CD4-positive, alpha-beta T cell (primary cell): ENCODE data around the gene GPX3. TPM values are rescaled to one million over a fixed set of nuclear protein-coding genes. Genes with fewer than 3 reads are reported as not detected.

Source experiments
- ATAC-seq: fragments of 200-7000 bp; cut with Tn5 transposase; one replicate; pipeline ENCODE4 v1.10.0; 2022; ENCODE audit warnings: mild to moderate bottlenecking; ENCODE audit not compliant: poor library complexity
- CTCF ChIA-PET: fragments of 350-600 bp; sonication (Branson Sonifier 250); formaldehyde crosslinking; loops from one replicate; lab custom pipeline; 2021; ENCODE audit warnings: antibody characterized with exemption, inconsistent platforms; lab: Charles Lee
- POLR2A ChIA-PET: fragments of 350-600 bp; sonication (Branson Sonifier 250); formaldehyde crosslinking; loops from one replicate; lab custom pipeline; 2021; ENCODE audit warnings: antibody characterized with exemption, inconsistent platforms; lab: Charles Lee
- DNase-seq, 14 experiments: peaks; one replicate each; pipeline ENCODE4 v3.0.0-alpha.2; 2013 to 2020; ENCODE audit warnings: mixed read lengths in 2 of 14
- H3K27ac ChIP-seq, 2 donors: one replicate each; pipeline versions ENCODE4 v1.5.1 to v1.7.0; 2013; ENCODE audit warnings: low read length in 2 of 2, low read depth in 1 of 2, mild to moderate bottlenecking in 1 of 2
- H3K27me3 ChIP-seq, 2 experiments: 1 replicate in 1 of 2; 2 replicates in 1 of 2; pipeline versions ENCODE4 v1.6.1 to v1.7.0; 2013; ENCODE audit warnings: low read length in 2 of 2, control low read depth in 1 of 2, mild to moderate bottlenecking in 1 of 2, moderate library complexity in 1 of 2; ENCODE audit not compliant: insufficient read depth in 2 of 2, control insufficient read depth in 1 of 2
- H3K36me3 ChIP-seq: one replicate; pipeline ENCODE4 v1.6.1; 2013; ENCODE audit warnings: low read length, control low read depth; ENCODE audit not compliant: insufficient read depth
- H3K4me1 ChIP-seq: one replicate; pipeline ENCODE4 v1.6.1; 2013; ENCODE audit warnings: low read length, control low read depth; ENCODE audit not compliant: insufficient read depth
- H3K4me3 ChIP-seq: one replicate; pipeline ENCODE4 v1.5.1; 2013; ENCODE audit warnings: mild to moderate bottlenecking, low read length, moderate library complexity
- H3K9me3 ChIP-seq, 2 experiments: 1 replicate in 1 of 2; 2 replicates in 1 of 2; pipeline versions ENCODE4 v1.6.1 to v1.7.0; 2013; ENCODE audit warnings: low read length in 2 of 2, mild to moderate bottlenecking in 2 of 2, control low read depth in 1 of 2, moderate library complexity in 1 of 2; ENCODE audit not compliant: control insufficient read depth in 1 of 2, insufficient read depth in 1 of 2
- H3K27ac Mint-ChIP-seq: one replicate; pipeline ENCODE4 v1.8.0; 2020; ENCODE audit warnings: mixed read lengths
- H3K27me3 Mint-ChIP-seq: one replicate; pipeline ENCODE4 v1.8.0; 2021; ENCODE audit warnings: mixed read lengths
- H3K36me3 Mint-ChIP-seq: one replicate; pipeline ENCODE4 v1.8.0; 2021; ENCODE audit warnings: low read depth, mixed read lengths
- H3K4me1 Mint-ChIP-seq: one replicate; pipeline ENCODE4 v1.8.0; 2021; ENCODE audit warnings: low read depth, mixed read lengths
- H3K4me3 Mint-ChIP-seq: one replicate; pipeline ENCODE4 v1.8.0; 2020; ENCODE audit warnings: mild to moderate bottlenecking, mixed read lengths
- H3K9me3 Mint-ChIP-seq: one replicate; pipeline ENCODE4 v1.8.0; 2020; ENCODE audit warnings: mixed read lengths
- intact Hi-C, 2 experiments: fragments of 100-400 bp; cut with DNase I in 1 of 2; cut with micrococcal nuclease in 1 of 2; formaldehyde crosslinking; loops; one replicate each; pipeline versions ENCODE4 v1.15.1 to v1.9.0; 2023 to 2025; cut with DNase I, micrococcal nuclease
- total RNA-seq, 174 experiments: library from RNA in 2 of 174; stranded (reverse) in 2 of 174; gene quantifications; one replicate each; pipeline ENCODE4 v1.2.3 and lab custom pipeline; 2021 to 2026
- TF ChIP-seq, protein P1 (sequence below): fragments of 200-600 bp; IDR thresholded peaks from one replicate; pipeline ENCODE4 v1.8.0; 2022; ENCODE audit warnings: antibody characterized with exemption, mild to moderate bottlenecking

The GPX3 gene
- total RNA-seq, 2 experiments from 2014 or later, result 0.58 TPM; not detected in 1

DNA sequence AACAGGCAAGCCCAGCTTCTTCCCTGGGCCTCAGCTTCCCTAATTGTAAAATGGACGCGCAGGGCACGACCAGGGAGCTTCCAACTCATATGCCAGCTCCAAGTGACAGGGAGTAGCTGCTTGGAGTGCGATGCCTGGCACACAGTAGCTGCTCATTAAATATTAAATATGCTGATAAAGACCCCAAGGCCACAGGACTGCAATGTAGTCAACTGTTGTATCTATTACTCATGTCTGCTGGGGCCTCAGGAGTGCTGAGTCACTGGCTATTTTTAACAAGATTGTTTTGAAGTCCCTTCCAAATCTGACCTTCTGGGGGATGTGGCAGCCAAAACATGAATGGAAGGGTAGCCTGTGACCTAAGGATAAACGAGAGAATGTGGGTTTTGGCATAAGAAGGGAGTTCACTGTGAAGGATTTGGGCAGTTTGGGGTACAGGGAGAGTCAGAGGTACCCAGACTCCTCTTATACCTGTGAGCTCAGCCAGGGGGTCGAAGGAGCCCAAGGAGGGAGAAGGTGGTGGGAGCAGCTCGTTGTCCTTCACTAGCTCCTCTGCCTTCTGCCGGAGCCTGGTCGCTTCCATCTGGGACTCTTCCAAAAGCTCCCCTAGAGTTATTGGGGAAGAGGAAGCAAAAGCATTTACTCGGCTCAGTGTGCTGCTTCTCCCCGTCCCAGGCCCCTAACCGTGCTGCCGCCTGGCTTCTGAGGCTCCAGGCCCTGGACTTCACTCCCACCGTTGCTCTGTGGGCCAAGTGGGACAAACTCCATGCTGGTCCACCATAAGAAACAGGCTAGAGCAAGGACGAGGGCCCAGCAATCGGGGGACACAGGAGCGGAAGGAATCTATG is 43.0 kb downstream of the GPX3 start:
- TF ChIP-seq, protein P1, sequence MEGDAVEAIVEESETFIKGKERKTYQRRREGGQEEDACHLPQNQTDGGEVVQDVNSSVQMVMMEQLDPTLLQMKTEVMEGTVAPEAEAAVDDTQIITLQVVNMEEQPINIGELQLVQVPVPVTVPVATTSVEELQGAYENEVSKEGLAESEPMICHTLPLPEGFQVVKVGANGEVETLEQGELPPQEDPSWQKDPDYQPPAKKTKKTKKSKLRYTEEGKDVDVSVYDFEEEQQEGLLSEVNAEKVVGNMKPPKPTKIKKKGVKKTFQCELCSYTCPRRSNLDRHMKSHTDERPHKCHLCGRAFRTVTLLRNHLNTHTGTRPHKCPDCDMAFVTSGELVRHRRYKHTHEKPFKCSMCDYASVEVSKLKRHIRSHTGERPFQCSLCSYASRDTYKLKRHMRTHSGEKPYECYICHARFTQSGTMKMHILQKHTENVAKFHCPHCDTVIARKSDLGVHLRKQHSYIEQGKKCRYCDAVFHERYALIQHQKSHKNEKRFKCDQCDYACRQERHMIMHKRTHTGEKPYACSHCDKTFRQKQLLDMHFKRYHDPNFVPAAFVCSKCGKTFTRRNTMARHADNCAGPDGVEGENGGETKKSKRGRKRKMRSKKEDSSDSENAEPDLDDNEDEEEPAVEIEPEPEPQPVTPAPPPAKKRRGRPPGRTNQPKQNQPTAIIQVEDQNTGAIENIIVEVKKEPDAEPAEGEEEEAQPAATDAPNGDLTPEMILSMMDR, result no peak
- Mint-ChIP-seq H3K36me3 (peaks cover 89% of the 10 kb centered on the region), H3K4me1 (peaks cover 62% of the 10 kb centered on the region), H3K9me3 (no peaks in the 10 kb centered on the region), H3K27ac (no peak overlapping the region), H3K27me3 (no peaks in the 10 kb centered on the region), H3K4me3 (no peak overlapping the region)
- H3K27ac ChIP-seq, result no peak overlapping the region
- H3K27me3 ChIP-seq, result no peaks in the 10 kb centered on the region
- intact Hi-C loops, result no loop called here
- ATAC-seq (no peak), DNase-seq (no peak)
- peaks cover 76% of the 10 kb centered on the region for H3K4me1 ChIP-seq
- ChIA-PET CTCF (interaction anchor here (1.0 kb wide), 1 partner anchor 52 kb away, joined by 3 read pairs; no protein-coding TSS in a partner anchor), POLR2A (interaction anchor here (1.0 to 1.5 kb wide), 2 partner anchors 18 to 52 kb away, joined by 4 to 6 read pairs; no protein-coding TSS in a partner anchor)
- H3K36me3 ChIP-seq, result peaks cover 92% of the 10 kb centered on the region
- no peak overlapping the region for H3K4me3 ChIP-seq
- no peaks in the 10 kb centered on the region for H3K9me3 ChIP-seq

DNA sequence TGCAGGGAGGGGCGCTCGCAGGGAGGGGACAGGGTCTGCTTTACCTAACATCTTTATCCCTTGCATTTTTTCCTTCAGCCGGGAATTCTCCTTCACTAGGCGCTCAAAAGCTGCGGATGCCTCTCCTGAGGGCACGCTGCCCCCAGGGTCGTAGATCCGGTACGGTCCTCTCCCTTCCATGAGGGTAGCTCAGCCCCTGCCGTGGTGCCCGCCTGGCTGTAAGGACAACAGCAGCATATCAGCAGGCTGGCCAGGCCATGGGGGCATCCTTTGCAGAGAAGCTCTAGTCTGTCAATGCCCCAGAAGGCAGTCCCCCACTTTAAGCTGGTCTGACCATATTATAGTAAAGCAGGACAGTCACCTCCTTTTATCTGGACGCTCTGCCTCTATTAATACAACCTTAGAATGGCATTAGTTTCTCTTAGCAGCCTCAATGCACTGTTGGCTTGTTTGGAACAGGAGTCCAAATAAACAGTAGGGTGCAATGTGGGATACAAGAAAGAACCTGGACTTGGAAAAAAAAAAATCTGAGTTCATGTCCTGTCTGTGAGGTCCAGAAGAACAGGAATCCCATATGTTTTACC is 44.6 kb downstream of the GPX3 start:
- Histone ChIP-seq H3K27ac (no peak overlapping the region), H3K4me1 (peaks cover 77% of the 10 kb centered on the region), H3K9me3 (no peaks in the 10 kb centered on the region), H3K4me3 (no peak overlapping the region), H3K27me3 (no peaks in the 10 kb centered on the region), H3K36me3 (peaks cover 89% of the 10 kb centered on the region)
- ChIA-PET CTCF (interaction anchor here (0.9 to 1.3 kb wide), 2 partner anchors 50 to 53 kb away, joined by 3 read pairs; no protein-coding TSS in a partner anchor), POLR2A (interaction anchor here (0.8 to 1.0 kb wide), 2 partner anchors 13 to 16 kb away, joined by 3 read pairs; partner anchors contain the start of gene TNIP1)
- peaks cover 68% of the 10 kb centered on the region for H3K4me1 Mint-ChIP-seq
- no peak for DNase-seq
- ATAC-seq, result no peak
- TF ChIP-seq, protein P1, result no peak
- H3K27me3 Mint-ChIP-seq, result no peaks in the 10 kb centered on the region
- no peak overlapping the region for H3K4me3 Mint-ChIP-seq
- intact Hi-C loops, result no loop called here
- H3K9me3 Mint-ChIP-seq, result no peaks in the 10 kb centered on the region
- peaks cover 86% of the 10 kb centered on the region for H3K36me3 Mint-ChIP-seq
- H3K27ac Mint-ChIP-seq, result peak overlapping the region; percentile 72

DNA sequence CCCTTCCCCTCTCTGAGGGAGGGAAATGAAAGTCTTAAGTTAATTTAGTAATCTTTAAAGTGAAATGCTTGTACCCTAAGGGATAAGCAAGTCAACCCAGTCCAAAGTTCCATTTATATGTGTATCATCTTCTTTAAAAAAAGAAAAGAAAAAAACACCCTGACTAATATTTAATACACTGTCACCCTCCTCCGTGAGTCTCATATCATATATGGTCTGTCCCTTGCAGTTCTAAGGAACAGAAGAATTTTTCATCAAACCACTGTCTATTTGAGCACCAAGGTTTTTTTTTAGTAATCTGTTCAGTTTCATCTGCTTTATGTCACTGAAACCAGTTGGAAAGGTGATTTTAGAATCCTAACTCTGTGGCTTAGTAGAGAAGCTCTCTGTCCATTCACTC is 45.2 kb downstream of the GPX3 start:
- Histone ChIP-seq H3K36me3 (peaks cover 89% of the 10 kb centered on the region), H3K4me3 (no peak overlapping the region), H3K27ac (no peak overlapping the region), H3K4me1 (peaks cover 77% of the 10 kb centered on the region), H3K9me3 (no peaks in the 10 kb centered on the region), H3K27me3 (no peaks in the 10 kb centered on the region)
- H3K27me3 Mint-ChIP-seq, result no peaks in the 10 kb centered on the region
- peaks cover 68% of the 10 kb centered on the region for H3K4me1 Mint-ChIP-seq
- intact Hi-C loops, result no loop called here
- no peaks in the 10 kb centered on the region for H3K9me3 Mint-ChIP-seq
- DNase-seq, result no peak
- TF ChIP-seq, protein P1, result no peak
- no peak overlapping the region for H3K4me3 Mint-ChIP-seq
- H3K27ac Mint-ChIP-seq, result peak overlapping the region; percentile 72
- ATAC-seq, result no peak
- ChIA-PET POLR2A (interaction anchor here (0.7 to 1.0 kb wide), 2 partner anchors 13 kb away, joined by 3 read pairs; no protein-coding TSS in a partner anchor), CTCF (interaction anchor here (0.9 to 1.3 kb wide), 2 partner anchors 49 to 52 kb away, joined by 3 read pairs; no protein-coding TSS in a partner anchor)
- H3K36me3 Mint-ChIP-seq, result peaks cover 86% of the 10 kb centered on the region
